Endothelial cell of umbilical vein (primary cell): ENCODE results near the gene RPS17. TPM values are rescaled to one million over a fixed set of nuclear protein-coding genes. Genes with fewer than 3 reads are reported as not detected.

ENCODE experiments used
- BruUV-seq: library from RNA; stranded (reverse); fragments of 400-500 nt; replicated peaks from 2 replicates; lab custom pipeline; 2021; lab: Mats Ljungman, UMichigan
- CTCF ChIA-PET: fragments of 300-600, 350-600 bp; sonication (Branson Sonifier 250); formaldehyde crosslinking; loops from one replicate; lab custom pipeline; 2021; ENCODE audit warnings: antibody characterized with exemption, inconsistent platforms; lab: Charles Lee
- POLR2A ChIA-PET: fragments of 300-600, 350-600 bp; sonication (Branson Sonifier 250); formaldehyde crosslinking; loops from one replicate; lab custom pipeline; 2021; ENCODE audit warnings: antibody characterized with exemption, inconsistent platforms; lab: Charles Lee
- DNase-seq: peaks from one replicate; pipeline ENCODE4 v3.0.0-alpha.2; 2011; ENCODE audit warnings: low read depth, low spot score
- FAIRE-seq: peaks from 2 replicates; lab custom pipeline; 2011; peaks lifted over from hg19 to GRCh38; lab: Jason Lieb, UNC
- H2AFZ ChIP-seq: 2 replicates; pipeline ENCODE4 v1.6.0; 2012; ENCODE audit warnings: low read depth, low read length, control low read depth, inconsistent platforms
- H3K27ac ChIP-seq: 2 replicates; pipeline ENCODE4 v1.5.1; 2011; ENCODE audit warnings: low read depth, mild to moderate bottlenecking, control low read depth, low read length, moderate library complexity; ENCODE audit not compliant: insufficient read depth
- H3K27me3 ChIP-seq, 2 experiments: 2 replicates each; pipeline versions ENCODE4 v1.6.0 to v1.6.1; 2011; ENCODE audit warnings: low read length in 2 of 2, mixed read lengths in 1 of 2; ENCODE audit not compliant: control insufficient read depth in 2 of 2, insufficient read depth in 2 of 2
- H3K36me3 ChIP-seq, 2 experiments: 2 replicates in 1 of 2; 3 replicates in 1 of 2; pipeline ENCODE4 v1.5.1; 2011; ENCODE audit warnings: low read length in 2 of 2, mild to moderate bottlenecking in 1 of 2, moderate library complexity in 1 of 2; ENCODE audit not compliant: control insufficient read depth in 2 of 2, insufficient read depth in 2 of 2; ENCODE audit errors: extremely low read depth in 1 of 2
- H3K4me1 ChIP-seq: 3 replicates; pipeline ENCODE4 v1.5.1; 2011; ENCODE audit warnings: mild to moderate bottlenecking, low read length; ENCODE audit not compliant: control insufficient read depth, insufficient read depth; ENCODE audit errors: extremely low read depth
- H3K4me2 ChIP-seq: 2 replicates; pipeline ENCODE4 v1.6.1; 2011; ENCODE audit warnings: low read length, control low read depth, mixed read lengths; ENCODE audit not compliant: insufficient read depth
- H3K4me3 ChIP-seq, 3 experiments: fragments of 200-600 bp in 1 of 3; sonication (generic), shearing (Covaris generic) in 1 of 3; replicated peaks in 1 of 3; 2 replicates each; pipeline ENCODE4 v1.5.1; 2011 to 2016; ENCODE audit warnings: control low read depth in 3 of 3, low read length in 3 of 3, mild to moderate bottlenecking in 2 of 3, inconsistent platforms in 1 of 3, low read depth in 1 of 3, moderate library complexity in 1 of 3; ENCODE audit not compliant: insufficient read depth in 1 of 3
- H3K79me2 ChIP-seq: 2 replicates; pipeline ENCODE4 v1.6.0; 2012; ENCODE audit warnings: low read length, inconsistent platforms; ENCODE audit not compliant: control insufficient read depth, insufficient read depth
- H3K9ac ChIP-seq: replicated peaks from 2 replicates; pipeline ENCODE3; 2011; ENCODE audit warnings: low read length, control low read depth; ENCODE audit not compliant: insufficient read depth; ENCODE audit errors: extremely low read depth
- H3K9me1 ChIP-seq: replicated peaks from 3 replicates; pipeline ENCODE4 v1.6.0; 2011; ENCODE audit warnings: mild to moderate bottlenecking, low read length; ENCODE audit not compliant: control insufficient read depth, insufficient read depth; ENCODE audit errors: extremely low read depth
- H3K9me3 ChIP-seq: replicated peaks from 2 replicates; pipeline ENCODE4 v1.5.1; 2012; ENCODE audit warnings: low read length, inconsistent platforms; ENCODE audit not compliant: control insufficient read depth, insufficient read depth
- H4K20me1 ChIP-seq: replicated peaks from 2 replicates; pipeline ENCODE3; 2011; ENCODE audit warnings: mild to moderate bottlenecking, low read length; ENCODE audit not compliant: control insufficient read depth, insufficient read depth; ENCODE audit errors: extremely low read depth
- JUN ChIP-seq: IDR thresholded peaks from 2 replicates; pipeline ENCODE4 v1.6.1; 2011; ENCODE audit warnings: borderline replicate concordance, low read depth; ENCODE audit not compliant: insufficient read length, insufficient read depth
- MYC ChIP-seq: IDR thresholded peaks from one replicate; pipeline ENCODE4 v1.6.1; 2011; ENCODE audit warnings: mild to moderate bottlenecking, low read depth, low read length
- POLR2AphosphoS5 ChIP-seq: IDR thresholded peaks from 2 replicates; pipeline ENCODE4 v1.6.1; 2012; ENCODE audit warnings: low read depth, mild to moderate bottlenecking, control low read depth, low read length, moderate library complexity; ENCODE audit not compliant: insufficient read depth
- dilution Hi-C: fragments of 300-500 bp; cut with MboI; formaldehyde crosslinking; loops from one replicate; pipeline ENCODE4 v1.15.0; 2019; ENCODE audit warnings: low sequenced_read_pairs; ENCODE audit not compliant: extremely low pct_ligation_motif_present
- intact Hi-C: fragments of 100-400 bp; cut with micrococcal nuclease; formaldehyde crosslinking; loops from one replicate; pipeline ENCODE4 v1.10.0; 2022
- polyA plus RNA-seq, 4 experiments: library from polyadenylated mRNA; depleted of rRNA in 3 of 4; stranded (reverse) in 3 of 4; unstranded in 1 of 4; fragments of >200 nt; gene quantifications; 2 replicates each; pipeline versions ENCODE4 v1.2.1 to v1.2.3, GENCODE V29; 2011 to 2012; ENCODE audit warnings: missing spikeins in 1 of 4
- total RNA-seq: library from RNA; stranded (reverse); gene quantifications from 2 replicates; pipeline ENCODE4 v1.2.3, GENCODE V29; 2021
- TF ChIP-seq, protein P1 (sequence below), 2 donors: IDR thresholded peaks; 1 replicate in 1 of 2; 2 replicates in 1 of 2; pipeline ENCODE4 v1.5.1; 2011; ENCODE audit warnings: low read length in 2 of 2, mild to moderate bottlenecking in 2 of 2, moderate library complexity in 2 of 2, control low read depth in 1 of 2, inconsistent platforms in 1 of 2, low read depth in 1 of 2; ENCODE audit not compliant: insufficient read depth in 1 of 2; ENCODE audit errors: extremely low read depth in 1 of 2
- TF ChIP-seq, protein P2 (sequence below): IDR thresholded peaks from 2 replicates; pipeline ENCODE4 v1.6.1; 2011; ENCODE audit not compliant: insufficient read depth, insufficient read length

RPS17 gene
- total and polyA plus RNA-seq, 2 donors (not counting 3 experiments of a cell fraction or from before 2014, with no cell fraction given) = 1,690 to 4,382 TPM

DNA sequence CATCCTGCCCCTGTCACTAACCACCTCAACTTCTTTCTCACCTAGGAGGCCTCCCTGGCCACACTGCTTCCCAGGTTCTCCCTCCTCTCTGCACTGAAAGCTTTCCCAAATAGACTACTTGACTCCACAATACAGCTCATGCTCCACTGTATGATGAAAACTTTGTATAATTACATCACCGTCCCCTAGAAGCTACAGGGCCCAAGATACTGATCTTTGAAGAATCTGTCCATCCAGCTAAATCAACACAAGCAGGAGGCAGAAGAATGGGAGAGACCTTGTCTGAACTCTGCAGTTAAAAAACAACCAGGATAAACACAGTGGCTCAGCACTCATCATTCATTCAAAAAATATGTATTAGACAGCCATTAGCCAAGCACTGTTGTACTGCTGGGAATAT, 26.4 kb upstream of the RPS17 start:
- Histone ChIP-seq H3K4me3 (no peak overlapping the region), H3K4me1 (no peaks in the 10 kb centered on the region), H3K9ac (no peak overlapping the region), H2AFZ (no peak overlapping the region), H3K9me1 (no peaks in the 10 kb centered on the region), H3K27ac (no peak overlapping the region), H3K79me2 (no peaks in the 10 kb centered on the region), H3K27me3 (peaks cover 3 to 6% of the 10 kb centered on the region in 2 experiments), H4K20me1 (no peaks in the 10 kb centered on the region), H3K36me3 (no peaks in the 10 kb centered on the region), H3K9me3 (no peaks in the 10 kb centered on the region), H3K4me2 (no peak overlapping the region)
- ChIA-PET POLR2A (no interaction called here), CTCF (no interaction called here)
- no peak for TF ChIP-seq MYC
- DNase-seq (no peak), FAIRE-seq (no peak)
- intact Hi-C loops (no loop called here), dilution Hi-C loops (no loop called here)
- BruUV-seq = no TSS peak

DNA sequence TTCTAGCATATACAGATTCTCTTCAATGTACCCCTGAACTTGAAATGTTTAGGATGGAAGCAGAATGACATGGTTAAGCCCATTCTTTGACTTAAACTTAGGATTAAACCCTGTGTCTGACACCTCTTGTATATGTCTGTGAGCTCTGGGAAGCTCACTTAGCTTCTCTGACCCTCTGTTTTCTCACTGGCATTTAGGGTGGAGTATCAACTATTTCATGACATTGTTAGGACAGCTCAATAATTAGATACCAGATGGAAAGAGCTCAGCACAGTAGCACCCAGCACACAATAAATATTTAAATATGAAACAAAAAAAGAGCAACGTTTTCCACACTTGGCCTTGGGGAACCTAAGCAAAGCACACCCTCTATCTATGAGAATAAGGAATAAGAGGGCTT, 18.2 kb upstream of the RPS17 start:
- Histone ChIP-seq H3K27ac (no peak overlapping the region), H3K9me1 (no peaks in the 10 kb centered on the region), H3K4me3 (no peak overlapping the region), H3K79me2 (no peaks in the 10 kb centered on the region), H3K9ac (no peak overlapping the region), H3K4me2 (no peak overlapping the region), H3K4me1 (no peaks in the 10 kb centered on the region), H3K36me3 (no peaks in the 10 kb centered on the region), H3K9me3 (no peaks in the 10 kb centered on the region), H3K27me3 (peaks cover 2% of the 10 kb centered on the region in 2 experiments), H4K20me1 (no peaks in the 10 kb centered on the region), H2AFZ (no peak overlapping the region)
- FAIRE-seq = no peak
- CTCF ChIA-PET = no interaction called here
- dilution Hi-C loops = no loop called here
- intact Hi-C loops = no loop called here
- no peak for DNase-seq
- POLR2A ChIA-PET = interaction anchor here (0.7 kb wide), 1 partner anchor 222 kb away, joined by 3 read pairs; no protein-coding TSS in a partner anchor
- TF ChIP-seq POLR2AphosphoS5 = no peak
- TF ChIP-seq, protein P1, sequence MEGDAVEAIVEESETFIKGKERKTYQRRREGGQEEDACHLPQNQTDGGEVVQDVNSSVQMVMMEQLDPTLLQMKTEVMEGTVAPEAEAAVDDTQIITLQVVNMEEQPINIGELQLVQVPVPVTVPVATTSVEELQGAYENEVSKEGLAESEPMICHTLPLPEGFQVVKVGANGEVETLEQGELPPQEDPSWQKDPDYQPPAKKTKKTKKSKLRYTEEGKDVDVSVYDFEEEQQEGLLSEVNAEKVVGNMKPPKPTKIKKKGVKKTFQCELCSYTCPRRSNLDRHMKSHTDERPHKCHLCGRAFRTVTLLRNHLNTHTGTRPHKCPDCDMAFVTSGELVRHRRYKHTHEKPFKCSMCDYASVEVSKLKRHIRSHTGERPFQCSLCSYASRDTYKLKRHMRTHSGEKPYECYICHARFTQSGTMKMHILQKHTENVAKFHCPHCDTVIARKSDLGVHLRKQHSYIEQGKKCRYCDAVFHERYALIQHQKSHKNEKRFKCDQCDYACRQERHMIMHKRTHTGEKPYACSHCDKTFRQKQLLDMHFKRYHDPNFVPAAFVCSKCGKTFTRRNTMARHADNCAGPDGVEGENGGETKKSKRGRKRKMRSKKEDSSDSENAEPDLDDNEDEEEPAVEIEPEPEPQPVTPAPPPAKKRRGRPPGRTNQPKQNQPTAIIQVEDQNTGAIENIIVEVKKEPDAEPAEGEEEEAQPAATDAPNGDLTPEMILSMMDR (IDR thresholded peaks at IDR 0.05; ENCODE audit: extremely low read depth in 1 of 2, insufficient read depth in 1 of 2, low read depth in 1 of 2, low read length in 2 of 2) = no peak
- no peak for TF ChIP-seq JUN
- TF ChIP-seq, protein P2, sequence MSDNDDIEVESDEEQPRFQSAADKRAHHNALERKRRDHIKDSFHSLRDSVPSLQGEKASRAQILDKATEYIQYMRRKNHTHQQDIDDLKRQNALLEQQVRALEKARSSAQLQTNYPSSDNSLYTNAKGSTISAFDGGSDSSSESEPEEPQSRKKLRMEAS = no peak
- BruUV-seq = no TSS peak
